ENCODE measurements around the gene CACNA2D2. TPM values are rescaled to one million over a fixed set of nuclear protein-coding genes. Genes with fewer than 3 reads are reported as not detected.
A peak's percentile ranks its signal among the peaks of the same experiment; 100 is the strongest.

Gene CACNA2D2
- total and polyA plus RNA-seq, 2 of the 13 experiments (the other 11 are each of a cell fraction or from before 2014, with no cell fraction given) = not detected

DNA sequence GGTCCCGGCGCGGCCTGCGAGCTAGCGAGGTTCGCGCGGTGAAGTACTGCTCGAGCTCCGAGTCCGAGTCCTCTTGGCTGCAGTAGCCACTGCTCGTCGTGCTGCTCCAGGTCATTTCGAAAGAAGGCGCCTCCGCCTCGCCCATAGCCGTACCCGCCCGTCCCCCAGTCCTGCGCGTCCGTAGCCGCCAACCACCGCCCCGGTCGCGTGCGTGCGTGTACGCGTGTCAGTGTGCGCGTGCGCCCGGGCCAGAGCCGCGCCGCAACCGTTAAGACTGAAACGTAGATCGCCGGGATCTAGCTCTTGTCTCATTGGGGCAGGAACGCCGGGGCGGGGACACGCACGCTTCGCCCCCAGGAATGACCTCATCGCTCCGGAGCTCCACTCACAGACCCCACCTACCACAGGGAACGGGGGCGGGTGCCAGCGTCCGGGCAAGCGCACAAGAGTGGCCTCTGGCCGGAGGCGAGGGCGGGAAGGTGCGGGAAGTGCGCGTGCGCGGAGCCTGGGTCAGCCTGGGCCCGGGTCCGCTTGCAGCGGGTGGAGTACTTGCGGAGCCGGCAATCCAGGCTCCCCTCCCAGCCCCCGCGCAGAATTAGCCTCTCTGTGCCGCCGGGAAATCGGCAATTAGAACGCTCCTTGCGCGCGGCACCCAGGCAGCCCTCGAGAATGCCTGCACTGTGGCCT lies 166.1 kb downstream of the CACNA2D2 start (continued):
- TF ChIP-seq TCF7 (IDR thresholded peaks at IDR 0.05; ENCODE audit: low read depth) (no peak), KDM4B (CRISPR knock-in tag; IDR thresholded peaks at IDR 0.05) (0 out of 2 replicates have a peak, but pooled peaks have one; percentile 45), GABPA (IDR thresholded peaks at IDR 0.05; ENCODE audit: low read depth, low read length) (no peak), GABPA (CRISPR knock-in tag; IDR thresholded peaks at IDR 0.05; ENCODE audit: low read depth) (peak; percentile 27; the same call in 1 of the 2 replicates), ZNF709 (CRISPR knock-in tag; IDR thresholded peaks at IDR 0.05) (peak; percentile 93), ZFAT (CRISPR knock-in tag; conservative IDR thresholded peaks at IDR 0.05) (no peak), ZNF256 (CRISPR knock-in tag; conservative IDR thresholded peaks at IDR 0.05) (peak; percentile 95), SP5 (CRISPR knock-in tag; IDR thresholded peaks at IDR 0.05; ENCODE audit: borderline replicate concordance, low read depth) (peak; percentile 67; the same call in 1 of the 2 replicates), GPBP1L1 (CRISPR knock-in tag; IDR thresholded peaks at IDR 0.05) (no peak), PHF8 (CRISPR knock-in tag; IDR thresholded peaks at IDR 0.05) (peak; percentile 83), MTA3 (CRISPR knock-in tag; IDR thresholded peaks at IDR 0.05) (no peak), ZNF18 (CRISPR knock-in tag; IDR thresholded peaks at IDR 0.05; ENCODE audit: insufficient replicate concordance) (peak; percentile 88), ZNF326 (CRISPR knock-in tag; IDR thresholded peaks at IDR 0.05; ENCODE audit: borderline replicate concordance) (no peak), TCF12 (IDR thresholded peaks at IDR 0.05) (no peak), TCF12 (CRISPR knock-in tag; IDR thresholded peaks at IDR 0.05) (0 out of 2 replicates have a peak, but pooled peaks have one; percentile 71), SOX6 (IDR thresholded peaks at IDR 0.05) (no peak), SOX6 (CRISPR knock-in tag; IDR thresholded peaks at IDR 0.05) (peak; percentile 66; the same call in 1 of the 2 replicates), MIER3 (CRISPR knock-in tag; IDR thresholded peaks at IDR 0.05; ENCODE audit: borderline replicate concordance) (peak; percentile 30; the same call in 1 of the 2 replicates)
- TF ChIP-seq, protein P1, sequence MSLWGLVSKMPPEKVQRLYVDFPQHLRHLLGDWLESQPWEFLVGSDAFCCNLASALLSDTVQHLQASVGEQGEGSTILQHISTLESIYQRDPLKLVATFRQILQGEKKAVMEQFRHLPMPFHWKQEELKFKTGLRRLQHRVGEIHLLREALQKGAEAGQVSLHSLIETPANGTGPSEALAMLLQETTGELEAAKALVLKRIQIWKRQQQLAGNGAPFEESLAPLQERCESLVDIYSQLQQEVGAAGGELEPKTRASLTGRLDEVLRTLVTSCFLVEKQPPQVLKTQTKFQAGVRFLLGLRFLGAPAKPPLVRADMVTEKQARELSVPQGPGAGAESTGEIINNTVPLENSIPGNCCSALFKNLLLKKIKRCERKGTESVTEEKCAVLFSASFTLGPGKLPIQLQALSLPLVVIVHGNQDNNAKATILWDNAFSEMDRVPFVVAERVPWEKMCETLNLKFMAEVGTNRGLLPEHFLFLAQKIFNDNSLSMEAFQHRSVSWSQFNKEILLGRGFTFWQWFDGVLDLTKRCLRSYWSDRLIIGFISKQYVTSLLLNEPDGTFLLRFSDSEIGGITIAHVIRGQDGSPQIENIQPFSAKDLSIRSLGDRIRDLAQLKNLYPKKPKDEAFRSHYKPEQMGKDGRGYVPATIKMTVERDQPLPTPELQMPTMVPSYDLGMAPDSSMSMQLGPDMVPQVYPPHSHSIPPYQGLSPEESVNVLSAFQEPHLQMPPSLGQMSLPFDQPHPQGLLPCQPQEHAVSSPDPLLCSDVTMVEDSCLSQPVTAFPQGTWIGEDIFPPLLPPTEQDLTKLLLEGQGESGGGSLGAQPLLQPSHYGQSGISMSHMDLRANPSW (CRISPR knock-in tag; IDR thresholded peaks at IDR 0.05; ENCODE audit: borderline replicate concordance) = peak; percentile 81; the same call in 1 of the 2 replicates
- TF ChIP-seq, protein P2, sequence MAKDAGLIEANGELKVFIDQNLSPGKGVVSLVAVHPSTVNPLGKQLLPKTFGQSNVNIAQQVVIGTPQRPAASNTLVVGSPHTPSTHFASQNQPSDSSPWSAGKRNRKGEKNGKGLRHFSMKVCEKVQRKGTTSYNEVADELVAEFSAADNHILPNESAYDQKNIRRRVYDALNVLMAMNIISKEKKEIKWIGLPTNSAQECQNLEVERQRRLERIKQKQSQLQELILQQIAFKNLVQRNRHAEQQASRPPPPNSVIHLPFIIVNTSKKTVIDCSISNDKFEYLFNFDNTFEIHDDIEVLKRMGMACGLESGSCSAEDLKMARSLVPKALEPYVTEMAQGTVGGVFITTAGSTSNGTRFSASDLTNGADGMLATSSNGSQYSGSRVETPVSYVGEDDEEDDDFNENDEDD (CRISPR knock-in tag; IDR thresholded peaks at IDR 0.05; ENCODE audit: borderline replicate concordance) = peak; percentile 86
- TF ChIP-seq, protein P3, sequence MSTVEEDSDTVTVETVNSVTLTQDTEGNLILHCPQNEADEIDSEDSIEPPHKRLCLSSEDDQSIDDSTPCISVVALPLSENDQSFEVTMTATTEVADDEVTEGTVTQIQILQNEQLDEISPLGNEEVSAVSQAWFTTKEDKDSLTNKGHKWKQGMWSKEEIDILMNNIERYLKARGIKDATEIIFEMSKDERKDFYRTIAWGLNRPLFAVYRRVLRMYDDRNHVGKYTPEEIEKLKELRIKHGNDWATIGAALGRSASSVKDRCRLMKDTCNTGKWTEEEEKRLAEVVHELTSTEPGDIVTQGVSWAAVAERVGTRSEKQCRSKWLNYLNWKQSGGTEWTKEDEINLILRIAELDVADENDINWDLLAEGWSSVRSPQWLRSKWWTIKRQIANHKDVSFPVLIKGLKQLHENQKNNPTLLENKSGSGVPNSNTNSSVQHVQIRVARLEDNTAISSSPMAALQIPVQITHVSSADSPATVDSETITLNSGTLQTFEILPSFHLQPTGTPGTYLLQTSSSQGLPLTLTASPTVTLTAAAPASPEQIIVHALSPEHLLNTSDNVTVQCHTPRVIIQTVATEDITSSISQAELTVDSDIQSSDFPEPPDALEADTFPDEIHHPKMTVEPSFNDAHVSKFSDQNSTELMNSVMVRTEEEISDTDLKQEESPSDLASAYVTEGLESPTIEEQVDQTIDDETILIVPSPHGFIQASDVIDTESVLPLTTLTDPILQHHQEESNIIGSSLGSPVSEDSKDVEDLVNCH (CRISPR knock-in tag; IDR thresholded peaks at IDR 0.05) = no peak

All from HepG2 (cell line).